M059J (cell line): Measurements from ENCODE around the gene RPGRIP1. TPM values are rescaled to one million over a fixed set of nuclear protein-coding genes. Genes with fewer than 3 reads are reported as not detected.
"Not testable (repeated sequence)": the region's sequence is repeated elsewhere in the genome, so short reads cannot be mapped to it uniquely, and the experiment has no call there.

Experiments
- DNase-seq: peaks from one replicate; pipeline ENCODE4 v3.0.0-alpha.2; 2012; ENCODE audit warnings: low read depth
- total RNA-seq: library from RNA; depleted of rRNA; stranded (reverse); fragments of >200 nt; shearing (Covaris generic); gene quantifications from 2 replicates; pipeline ENCODE4 v1.2.3, GENCODE V29; 2014; rRNA removed

The RPGRIP1 gene
- not detected in 2 replicates for total RNA-seq

DNA sequence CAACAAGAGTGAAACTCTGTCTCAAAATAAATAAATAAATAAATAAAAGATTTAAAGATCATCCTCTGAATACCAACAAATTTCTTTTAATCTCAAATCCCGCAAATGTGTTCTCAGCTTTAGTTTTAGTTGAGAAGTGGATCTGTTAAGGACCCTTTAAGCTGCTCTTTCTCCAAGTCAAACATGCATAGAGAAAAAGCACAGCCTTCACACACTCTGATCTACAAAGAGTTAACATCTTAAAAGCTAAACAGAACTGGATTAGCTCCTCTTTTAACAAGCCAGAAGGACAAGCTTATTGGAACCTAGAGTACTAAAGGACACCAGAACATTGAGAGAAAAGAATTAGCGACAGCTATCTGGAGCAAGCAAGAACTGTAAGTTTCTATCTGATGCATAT lies at the start of gene RPGRIP1:
TSS of gene RPGRIP1 (plus strand) at position 301 of the 400 bp plus-strand sequence. CDS start 7,894 bp downstream, outside the sequence.
- DNase-seq: no peak

DNA sequence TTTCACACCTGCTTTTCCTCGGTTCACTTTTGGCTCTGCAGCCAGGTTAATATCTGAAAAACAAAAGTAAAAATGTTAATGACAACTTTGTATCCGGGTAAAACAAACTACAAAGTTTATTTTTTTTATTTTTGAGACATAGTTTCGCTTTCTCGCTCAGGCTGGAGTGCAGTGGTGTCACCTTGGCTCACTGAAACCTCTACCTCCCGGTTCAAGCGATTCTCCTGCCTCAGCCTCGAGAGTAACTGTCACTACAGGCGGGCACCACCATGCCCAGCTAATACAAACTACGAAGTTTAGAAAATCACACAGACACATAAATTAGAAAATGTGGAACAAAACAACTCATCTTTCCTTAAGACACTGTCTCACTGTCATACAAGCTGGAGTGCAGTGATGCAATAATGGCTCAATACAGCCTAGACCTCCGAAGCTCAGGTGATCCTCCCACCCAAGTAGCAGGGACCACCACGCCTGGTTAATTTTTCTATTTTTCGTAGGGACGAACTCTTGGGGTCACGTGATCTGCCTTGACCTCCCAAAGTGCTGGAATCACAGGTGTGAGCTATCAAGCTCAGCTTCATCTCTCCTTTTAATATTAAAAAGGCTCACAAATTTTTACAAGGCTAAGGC lies 48.7 kb upstream of the RPGRIP1 start:
- no peak for DNase-seq

- DNase-seq: no peak
Observed at GRCh38 chr14:21233457-21234076, 46.3 kb upstream of the RPGRIP1 start.

GRCh38 chr14:21234112-21234511 lies 45.8 kb upstream of the RPGRIP1 start:
- no peak for DNase-seq

DNA sequence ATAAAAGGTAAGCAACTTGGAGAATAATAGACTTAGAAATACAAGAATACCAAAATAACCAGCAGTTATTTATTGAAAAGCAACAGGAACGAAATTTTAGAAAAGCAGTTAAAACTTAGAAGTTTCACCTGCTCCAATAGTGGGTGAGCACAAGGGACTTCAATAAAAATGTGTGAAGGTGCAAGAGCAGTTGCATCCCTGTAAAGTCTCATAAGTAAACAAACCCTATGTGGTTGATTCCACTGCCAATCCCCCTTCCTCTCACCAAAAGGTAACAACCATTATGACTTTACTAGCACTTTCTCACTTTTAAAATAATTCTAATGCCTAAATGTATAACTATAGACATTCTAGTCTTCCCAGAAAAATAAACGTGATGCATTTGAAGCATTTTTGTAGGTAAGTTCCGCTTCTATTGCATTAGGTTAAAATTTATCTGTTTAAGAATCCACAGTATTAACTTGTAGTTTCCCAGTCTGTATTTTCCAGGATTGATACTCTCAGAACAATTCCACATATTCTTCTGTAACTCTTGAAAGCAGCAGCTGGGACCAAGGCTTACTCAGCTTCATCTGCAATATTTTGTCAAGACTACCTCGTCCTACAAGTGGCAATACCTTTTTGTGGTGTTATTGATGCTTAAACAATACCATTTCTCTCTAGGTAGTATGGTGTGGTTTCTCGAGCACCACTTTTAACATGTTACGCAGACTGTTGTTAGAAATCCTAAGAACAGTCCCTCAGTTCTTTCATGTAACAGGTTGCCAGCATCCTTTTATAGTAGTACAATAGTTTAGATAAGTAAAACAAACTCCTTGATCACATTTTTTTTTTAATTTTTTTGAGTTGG lies 42.7 kb upstream of the RPGRIP1 start:
- no peak for DNase-seq

- DNase-seq: no peak
Observed at GRCh38 chr14:21238823-21239518, 40.9 kb upstream of the RPGRIP1 start.

DNA sequence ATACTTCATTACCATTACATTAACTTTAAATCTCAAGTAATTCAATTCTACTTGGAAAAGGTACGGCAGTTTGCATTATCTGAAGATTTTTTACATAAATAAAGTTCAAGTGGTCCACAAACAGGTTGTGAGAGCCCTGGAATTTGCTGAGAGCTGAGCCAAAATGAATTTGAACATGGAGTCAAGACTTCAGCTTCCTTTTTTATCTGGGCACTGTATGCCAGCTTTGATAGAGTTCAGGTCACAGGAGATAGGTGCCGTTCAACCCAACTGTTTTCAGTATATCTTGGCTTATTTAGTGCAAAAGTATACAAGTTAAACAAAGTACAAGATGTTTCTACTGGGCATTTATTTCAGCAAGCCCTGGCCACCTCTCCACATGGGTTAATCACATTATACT lies 39.5 kb upstream of the RPGRIP1 start:
- DNase-seq: no peak

DNA sequence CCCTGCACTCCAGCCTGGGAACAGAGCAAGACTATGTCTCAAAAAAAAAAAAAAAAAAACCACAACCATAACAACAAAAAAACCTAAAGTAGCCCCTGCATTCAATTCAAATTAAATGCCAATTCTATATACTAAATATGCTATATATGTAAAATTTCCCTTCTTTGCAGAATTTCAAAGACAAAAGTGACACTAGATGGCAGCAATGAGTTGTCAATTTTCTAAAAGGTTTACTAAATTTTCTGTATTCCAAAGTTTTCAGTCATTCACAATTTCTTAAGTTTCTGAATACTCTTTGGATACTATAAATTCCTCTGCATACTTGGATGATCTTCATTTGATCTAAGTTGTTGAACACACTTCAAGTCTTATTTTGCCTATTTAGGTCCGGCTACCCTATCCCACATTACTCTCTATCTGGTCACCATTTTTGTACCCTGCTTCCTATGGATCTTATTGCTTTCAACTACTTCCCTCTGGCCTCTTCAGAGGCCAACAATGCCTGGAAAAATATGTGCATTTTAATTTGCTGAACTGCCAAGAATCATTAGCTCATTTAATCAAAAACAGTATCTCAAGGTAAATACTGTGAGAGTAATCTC lies 38.6 kb upstream of the RPGRIP1 start:
- DNase-seq: peak; percentile 29

- no peak for DNase-seq
Observed at GRCh38 chr14:21244544-21244943, 35.3 kb upstream of the RPGRIP1 start.

DNA sequence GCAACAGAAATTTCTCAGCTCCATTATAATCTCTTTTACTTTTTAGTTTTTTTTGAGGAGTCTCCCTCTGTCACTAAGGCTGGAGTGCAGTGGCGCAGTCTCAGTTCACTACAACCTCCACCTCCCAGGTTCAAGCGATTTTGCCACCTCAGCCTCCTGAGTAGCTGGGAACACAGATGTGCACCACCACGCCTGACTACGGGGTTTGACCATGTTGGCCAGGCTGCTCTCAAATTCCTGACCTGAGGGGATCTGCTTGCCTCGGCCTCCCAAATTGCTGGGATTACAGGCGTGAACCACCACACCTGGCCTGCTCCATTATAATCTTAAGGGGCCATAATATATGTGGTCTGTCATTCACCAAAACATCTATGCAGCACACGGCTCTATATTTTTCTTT lies 34.1 kb upstream of the RPGRIP1 start:
- DNase-seq: no peak

DNA sequence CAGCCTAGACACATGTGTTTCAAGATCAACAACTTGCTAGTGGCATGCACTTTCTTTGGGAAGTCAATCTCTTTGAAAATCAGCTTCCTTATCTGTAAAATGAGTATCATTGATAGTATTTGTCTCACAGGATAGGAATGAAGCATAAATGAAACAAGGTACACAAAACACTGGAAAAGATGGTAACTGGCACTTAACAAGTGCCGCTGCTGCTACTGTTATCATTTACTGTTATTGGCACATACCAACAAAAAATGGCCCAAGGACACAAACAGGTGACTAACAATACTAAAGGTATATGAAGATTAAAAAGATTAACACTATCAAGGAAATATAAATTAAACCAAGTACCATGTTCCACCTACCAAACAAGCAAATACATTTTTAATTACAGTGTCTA lies 31.5 kb upstream of the RPGRIP1 start:
- no peak for DNase-seq

- no peak for DNase-seq
Observed at GRCh38 chr14:21248739-21249411, 31.0 kb upstream of the RPGRIP1 start.

- DNase-seq: no peak
Observed at GRCh38 chr14:21251215-21251614, 28.7 kb upstream of the RPGRIP1 start.

- no peak for DNase-seq
Observed at GRCh38 chr14:21252149-21252548, 27.7 kb upstream of the RPGRIP1 start.

DNA sequence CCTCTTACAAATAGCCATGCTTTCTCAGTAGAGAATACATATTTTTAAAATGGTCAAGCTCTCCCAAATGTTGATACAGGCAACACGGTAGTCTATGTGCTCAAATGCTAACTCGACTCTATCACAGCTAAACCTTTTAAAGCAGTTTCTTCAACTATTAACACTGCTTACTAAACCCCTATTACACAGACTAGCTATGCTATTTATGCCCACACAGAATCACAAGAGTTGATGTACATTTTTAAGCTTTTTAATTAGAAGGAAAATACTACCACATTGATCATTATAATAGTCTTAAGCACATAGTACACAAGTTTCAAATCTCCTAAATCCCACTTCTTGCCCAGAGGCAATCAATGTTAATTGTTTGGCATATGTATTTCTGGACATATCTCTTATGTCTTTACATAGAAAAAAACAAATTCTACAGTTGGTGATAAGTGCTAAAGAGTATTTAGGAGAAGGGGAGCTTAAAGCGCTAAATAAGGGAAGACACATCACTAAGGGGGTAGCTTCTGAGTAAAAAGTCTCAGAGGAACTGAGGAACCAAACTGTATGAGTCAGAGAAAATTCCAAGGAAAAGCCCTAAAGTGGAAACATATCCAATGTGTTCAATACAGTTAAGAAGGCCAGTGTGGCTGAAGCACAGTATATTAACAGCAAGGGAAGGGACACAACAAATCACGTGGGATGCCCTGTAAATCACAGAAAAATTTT lies 24.3 kb upstream of the RPGRIP1 start:
- DNase-seq: no peak

GRCh38 chr14:21256102-21256447 lies 23.8 kb upstream of the RPGRIP1 start:
- not testable (repeated sequence) for DNase-seq

DNA sequence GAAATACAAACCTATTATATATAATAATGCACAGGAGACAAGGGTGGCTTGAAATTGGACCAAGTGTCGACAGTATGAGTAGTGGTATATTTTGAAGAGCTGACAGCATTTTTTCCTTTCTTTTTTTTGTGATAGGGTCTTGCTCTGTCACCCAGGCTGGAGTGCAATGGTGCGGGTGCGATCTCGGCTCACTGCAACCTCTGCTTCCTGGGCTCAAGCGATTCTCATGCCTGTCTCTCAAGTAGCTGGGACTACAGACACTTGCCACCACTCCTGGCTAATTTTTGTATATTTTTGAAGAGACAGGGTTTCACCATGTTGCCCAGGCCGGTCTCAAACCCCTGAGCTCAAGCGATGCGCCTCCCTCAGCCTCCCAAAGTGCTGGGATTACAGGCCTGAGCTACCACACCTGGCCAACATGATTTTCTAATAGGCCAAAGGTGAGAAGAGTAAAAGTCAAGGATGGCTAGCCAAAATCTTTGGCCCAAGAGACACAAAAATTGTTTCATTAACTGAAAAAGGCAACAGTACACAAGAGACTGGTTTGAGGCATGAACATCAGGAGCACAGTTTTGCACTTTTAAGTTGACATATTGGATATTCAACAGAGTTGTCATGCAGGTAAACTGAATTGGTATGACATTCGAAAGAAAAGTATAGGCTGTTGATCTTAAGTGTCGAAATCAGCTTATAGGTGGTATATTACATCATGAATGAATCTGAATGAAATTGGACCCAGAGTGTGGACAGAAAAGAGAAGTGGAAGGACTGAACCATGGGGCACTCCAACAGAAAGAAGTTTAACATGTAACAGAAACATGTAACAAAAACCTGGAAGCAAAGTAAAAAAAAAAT lies 23.1 kb upstream of the RPGRIP1 start:
- no peak for DNase-seq

DNA sequence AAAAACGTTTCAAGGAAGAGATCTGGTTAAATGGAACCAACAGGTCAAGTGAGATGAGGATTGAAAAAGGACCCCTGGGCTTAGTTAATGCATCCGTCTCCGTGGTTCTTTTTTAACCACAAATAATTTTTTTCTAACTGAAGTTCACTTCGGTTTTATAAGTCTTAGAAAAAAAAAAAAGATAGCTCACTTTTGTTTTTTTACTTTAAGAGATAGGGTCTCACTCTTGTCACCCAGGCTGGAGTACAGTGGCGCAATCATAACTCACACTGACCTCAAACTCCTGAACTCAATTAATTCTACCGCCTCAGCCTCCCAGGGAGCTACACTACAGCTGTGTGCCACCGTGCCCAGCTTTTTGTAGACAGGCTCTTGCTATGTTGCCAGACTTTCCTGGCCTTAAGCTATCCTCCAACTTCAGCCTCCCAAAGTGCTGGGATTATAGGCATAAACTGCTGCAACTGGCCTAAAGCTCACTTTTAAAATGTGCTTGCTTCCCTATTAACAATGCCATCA lies 22.4 kb upstream of the RPGRIP1 start:
- peak; percentile 56 for DNase-seq
